Embryonic facial prominence (tissue), 1 donor: Measurements from ENCODE around the gene APLP2.

Experiments
- DNase-seq: peaks from one replicate; pipeline ENCODE4 v3.0.0-alpha.2; 2016; ENCODE audit errors: extremely low spot score

Gene APLP2

GRCh38 chr11:130118165-130118564 is 48.5 kb downstream of the APLP2 start:
- DNase-seq, result no peak

DNA sequence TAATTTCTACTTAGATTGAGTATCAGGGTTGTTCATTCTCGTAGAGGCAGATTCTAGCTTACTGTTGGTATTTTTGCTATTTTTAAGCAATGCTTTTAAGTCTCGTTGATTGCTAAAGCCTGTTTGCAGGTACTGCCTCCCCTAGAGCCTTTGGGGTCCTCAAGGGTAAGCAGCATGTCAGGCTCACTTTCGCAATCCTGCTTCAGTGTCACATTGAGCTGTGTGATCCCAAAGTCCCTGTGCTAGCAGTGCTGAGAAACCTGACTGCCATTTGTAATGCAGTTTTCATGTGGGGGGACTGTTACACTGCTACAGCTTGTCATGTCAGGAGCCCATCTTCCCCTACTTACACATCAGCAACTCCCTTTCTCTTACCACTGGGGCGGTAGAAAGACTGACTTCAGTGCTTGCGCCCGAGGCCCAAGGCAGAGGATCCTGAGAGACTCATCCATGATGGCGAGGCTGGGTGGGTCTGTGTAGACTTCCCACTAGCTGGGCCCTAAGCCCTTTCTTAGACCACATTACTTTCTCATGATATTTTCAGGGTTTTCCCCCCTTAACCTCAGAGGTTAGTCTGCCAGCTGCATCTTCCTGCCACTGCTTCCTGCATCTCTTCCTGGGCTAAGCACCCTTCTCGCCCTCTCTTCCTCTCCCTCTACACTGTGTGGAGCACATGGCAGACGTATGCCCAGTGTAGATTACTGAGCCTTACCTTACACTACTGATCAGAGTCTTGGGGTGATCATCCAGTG is 49.1 kb downstream of the APLP2 start:
- DNase-seq, result no peak

DNA sequence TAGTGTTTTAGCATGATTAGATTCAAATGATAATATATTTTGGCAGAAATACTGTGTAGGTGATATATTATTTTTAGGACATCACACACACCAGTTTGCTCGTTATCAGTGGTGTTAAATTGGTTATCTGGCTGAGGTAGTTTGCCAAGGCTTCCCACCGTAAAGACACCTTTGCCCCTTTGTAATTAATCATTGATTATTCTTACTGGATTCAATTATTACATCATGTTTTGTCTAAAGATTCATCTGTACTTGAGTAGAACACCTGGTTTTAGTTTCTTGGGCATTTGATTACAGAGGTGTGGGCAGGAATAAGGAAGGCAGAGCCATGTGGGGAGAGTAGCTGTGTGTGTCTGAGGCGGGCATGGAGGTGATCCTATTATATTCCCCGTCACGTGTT is 50.4 kb downstream of the APLP2 start:
- no peak for DNase-seq

GRCh38 chr11:130121445-130121978 is 51.8 kb downstream of the APLP2 start:
- DNase-seq, result no peak

- DNase-seq, result no peak
These were observed 52.5 kb downstream of the APLP2 start for GRCh38 chr11:130122141-130122575.

DNA sequence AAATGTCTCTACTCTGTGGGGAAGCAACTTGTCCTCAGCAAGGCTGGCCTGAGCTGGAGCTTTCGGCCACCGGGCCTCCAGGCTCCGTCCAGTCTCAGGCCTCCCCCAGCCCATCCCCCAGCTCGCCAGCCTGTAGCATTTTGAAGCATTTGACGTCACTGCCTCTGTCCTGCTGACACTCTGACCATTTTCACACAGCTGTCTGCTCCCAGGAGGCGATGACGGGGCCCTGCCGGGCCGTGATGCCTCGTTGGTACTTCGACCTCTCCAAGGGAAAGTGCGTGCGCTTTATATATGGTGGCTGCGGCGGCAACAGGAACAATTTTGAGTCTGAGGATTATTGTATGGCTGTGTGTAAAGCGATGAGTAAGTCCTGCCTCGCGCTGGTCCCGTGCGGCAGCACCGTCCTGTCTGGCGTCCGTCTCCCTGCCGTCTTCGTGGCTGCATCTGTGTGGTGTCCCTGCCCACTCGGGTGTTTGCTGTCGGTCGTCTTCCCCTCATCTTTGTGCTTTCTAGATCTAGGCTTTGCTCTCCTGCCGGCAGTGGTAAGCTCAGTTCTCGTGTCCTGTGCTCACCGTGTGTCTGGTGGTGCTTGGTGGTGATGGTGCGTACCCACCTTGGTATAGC is 53.8 kb downstream of the APLP2 start:
- no peak for DNase-seq

- DNase-seq, result no peak
These were observed 54.4 kb downstream of the APLP2 start for GRCh38 chr11:130124096-130124495.

DNA sequence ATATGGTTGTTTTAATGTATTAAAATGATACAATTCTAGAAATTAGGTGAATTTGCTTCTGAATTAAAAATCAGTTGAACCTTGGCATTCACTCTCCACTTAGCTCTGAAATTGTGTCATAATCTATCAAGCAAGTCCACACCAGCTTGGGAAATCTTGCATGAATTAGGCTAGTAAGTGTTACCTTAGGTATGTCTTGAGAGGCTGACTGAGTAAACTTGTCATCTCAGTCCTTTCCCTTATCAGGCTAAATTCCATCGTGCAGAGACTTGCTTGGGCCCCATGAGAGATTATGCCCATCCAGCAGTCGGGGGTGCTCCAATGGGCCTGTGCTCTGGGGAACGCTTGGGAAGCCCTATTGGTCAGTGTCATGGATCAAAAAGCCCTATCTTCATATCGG is 55.9 kb downstream of the APLP2 start:
- DNase-seq, result no peak

GRCh38 chr11:130126516-130126915 is 56.8 kb downstream of the APLP2 start:
- no peak for DNase-seq

DNA sequence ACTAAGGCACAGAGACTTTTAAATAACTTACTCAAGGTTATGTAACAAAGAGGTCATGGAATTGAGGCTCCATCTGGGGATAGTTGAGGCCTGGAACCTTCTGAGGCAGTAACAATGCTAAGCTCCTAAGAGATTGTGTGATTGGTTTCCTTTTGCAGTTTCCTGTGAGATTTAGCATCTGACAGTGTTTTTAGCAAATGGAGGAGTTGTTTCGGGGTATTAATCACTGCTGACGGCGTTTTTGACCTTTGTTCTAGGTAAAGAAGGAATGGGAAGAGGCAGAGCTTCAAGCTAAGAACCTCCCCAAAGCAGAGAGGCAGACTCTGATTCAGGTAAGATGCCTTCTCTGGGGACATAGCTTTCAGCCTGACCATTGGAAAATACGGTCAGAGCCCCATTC is 57.8 kb downstream of the APLP2 start:
- DNase-seq, result no peak

DNA sequence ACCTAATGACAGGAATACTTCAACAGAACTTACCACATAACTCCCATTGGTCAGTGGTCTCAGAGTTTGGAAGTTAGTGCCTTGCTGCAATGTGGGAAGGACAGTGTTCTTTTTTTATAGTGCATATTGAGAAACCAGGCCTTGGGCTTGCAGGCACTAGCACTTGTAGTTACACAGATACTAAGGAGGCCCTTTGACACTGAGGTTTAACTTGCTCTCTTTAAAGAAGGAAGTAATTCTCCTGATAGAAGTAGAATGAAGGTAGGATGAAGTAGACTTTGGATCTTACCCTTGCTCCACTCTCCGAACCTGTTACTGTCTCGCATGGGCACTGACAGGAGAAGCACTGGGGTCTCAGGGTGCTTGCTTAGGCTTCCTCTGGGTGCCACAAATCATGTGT is 58.9 kb downstream of the APLP2 start:
- DNase-seq, result no peak

DNA sequence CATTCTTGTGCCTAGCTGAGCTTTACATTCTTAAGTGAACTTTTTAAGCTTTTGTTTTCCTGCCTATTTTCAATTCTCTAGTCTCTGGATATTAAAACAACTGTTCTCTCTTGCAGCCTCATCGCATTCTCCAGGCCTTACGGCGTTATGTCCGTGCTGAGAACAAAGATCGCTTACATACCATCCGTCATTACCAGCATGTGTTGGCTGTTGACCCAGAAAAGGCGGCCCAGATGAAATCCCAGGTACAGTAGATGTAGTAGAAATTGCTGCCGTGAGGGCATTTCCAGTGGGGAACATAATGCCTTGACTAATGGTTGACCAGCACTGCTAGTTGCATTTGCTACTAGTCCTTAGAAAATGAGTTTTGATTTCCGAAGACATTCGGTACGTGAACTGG is 60.2 kb downstream of the APLP2 start:
- no peak for DNase-seq

DNA sequence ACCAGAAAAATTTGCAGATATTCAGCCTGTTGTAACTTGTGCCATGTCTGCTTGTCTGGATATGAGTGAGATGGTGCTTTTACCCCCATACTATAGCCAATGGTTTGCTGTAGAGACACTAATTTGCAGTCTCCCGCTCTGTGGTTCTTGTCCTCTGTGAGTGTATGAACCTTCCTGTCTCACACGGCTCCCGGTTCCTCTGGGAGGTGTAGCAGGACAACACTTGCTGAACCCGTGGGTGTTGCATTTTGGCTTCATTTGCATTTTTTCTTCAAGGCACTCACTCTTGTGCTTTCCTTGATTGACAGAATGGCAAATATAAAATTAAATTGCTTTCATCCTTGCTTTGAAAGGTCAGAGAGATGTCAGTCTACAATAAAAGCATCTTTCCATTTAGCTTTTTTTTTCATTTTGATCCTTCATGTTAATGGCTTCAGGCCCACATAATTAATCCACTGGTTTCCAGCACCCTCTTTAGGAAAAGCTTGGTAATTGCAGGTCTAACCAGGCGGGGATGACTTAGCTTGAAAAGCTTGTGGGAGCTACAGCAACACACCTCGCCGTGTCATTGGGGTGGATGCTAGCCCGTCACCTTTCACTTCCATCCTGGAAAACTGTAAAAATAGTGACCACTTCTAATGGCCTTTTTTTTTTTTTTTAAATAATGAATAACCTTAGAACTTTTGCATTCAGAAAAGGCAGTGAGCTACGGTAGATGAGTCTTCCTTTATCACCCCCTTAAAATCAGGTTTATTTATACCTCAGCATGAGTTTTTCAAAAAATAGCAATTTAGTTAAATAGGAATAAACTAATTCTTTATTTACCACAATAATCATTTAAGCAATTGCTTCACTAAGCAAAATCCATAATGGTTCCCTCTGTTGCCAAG is 62.5 kb downstream of the APLP2 start:
- peak; percentile 29 for DNase-seq

DNA sequence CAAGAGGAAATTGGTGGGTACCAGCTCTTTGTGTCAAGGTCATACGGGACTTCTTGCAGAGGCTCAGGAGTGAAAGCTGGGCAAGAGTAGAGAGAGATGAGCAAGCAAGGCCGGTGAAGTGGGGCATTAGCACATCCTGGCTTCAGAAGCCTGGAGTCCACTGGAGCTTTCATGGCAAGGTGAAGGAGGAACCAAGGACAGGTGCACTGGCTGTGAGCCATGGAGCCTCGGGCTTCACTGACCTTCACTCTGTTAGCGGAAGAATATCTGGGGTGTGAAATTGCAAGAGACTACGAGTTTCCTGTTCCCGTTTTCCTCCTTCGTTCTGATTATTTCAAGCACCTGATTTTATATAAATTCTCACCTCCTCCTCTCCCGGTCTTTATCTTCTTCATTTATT is 64.0 kb downstream of the APLP2 start:
- no peak for DNase-seq

DNA sequence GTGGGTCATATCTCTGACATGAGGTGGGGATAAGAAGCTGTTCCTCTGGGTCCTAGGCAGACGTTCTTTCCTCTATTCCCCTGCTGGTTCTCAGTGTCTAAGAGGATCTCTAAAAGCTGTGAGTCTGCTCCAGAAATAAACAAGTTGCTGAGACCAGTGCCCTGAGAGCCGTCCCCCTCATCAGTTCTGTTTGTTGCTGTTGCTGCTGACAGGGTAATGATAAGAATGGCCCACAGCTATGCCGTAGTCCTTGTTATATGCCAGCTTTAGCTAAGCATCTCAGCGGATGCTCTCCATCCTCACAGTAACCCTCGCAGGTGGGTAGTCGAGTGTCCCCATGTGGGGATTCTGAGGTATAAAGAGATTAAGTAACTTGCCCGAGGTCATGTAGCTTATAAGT is 66.4 kb downstream of the APLP2 start:
- no peak for DNase-seq

GRCh38 chr11:130137999-130138398 is 68.3 kb downstream of the APLP2 start:
- no peak for DNase-seq

DNA sequence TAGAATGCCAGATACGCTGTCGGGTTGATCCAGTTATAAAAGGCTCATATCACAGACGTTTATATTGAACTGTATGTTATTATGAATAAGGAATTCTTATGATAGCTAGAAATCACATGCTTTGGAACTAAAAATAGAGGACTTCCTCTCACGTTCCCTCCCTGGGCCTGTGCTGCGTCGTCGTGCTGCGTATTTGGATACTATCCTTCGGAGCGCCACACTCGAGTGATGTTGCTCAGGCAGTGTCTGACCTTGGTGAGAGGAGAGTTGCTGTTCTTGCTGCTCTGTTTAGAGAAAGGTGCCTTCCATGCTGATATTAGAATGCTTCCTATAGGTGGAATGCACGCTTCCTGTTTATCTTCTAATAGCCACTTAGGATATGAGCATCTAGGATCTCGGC is 69.7 kb downstream of the APLP2 start:
- DNase-seq, result no peak

GRCh38 chr11:130141561-130142341 is 72.1 kb downstream of the APLP2 start:
- no peak for DNase-seq

DNA sequence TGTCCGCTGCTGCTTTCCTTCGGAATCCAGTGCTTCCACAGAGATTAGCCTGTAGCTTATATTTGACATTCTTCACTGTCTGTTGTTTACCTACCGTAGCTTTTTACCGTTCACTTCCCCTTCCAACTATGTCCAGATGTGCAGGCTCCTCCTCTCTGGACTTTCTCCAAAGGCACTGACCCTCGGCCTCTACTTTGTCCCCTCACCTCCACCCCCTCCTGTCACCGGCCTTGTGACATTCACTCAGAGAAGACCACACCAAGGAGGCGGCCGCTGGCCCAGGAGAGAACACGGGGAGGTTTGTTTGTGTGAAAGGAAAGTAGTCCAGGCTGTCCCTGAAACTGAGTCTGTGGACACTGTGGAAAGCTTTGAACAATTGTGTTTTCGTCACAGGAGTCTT is 74.4 kb downstream of the APLP2 start:
- no peak for DNase-seq

DNA sequence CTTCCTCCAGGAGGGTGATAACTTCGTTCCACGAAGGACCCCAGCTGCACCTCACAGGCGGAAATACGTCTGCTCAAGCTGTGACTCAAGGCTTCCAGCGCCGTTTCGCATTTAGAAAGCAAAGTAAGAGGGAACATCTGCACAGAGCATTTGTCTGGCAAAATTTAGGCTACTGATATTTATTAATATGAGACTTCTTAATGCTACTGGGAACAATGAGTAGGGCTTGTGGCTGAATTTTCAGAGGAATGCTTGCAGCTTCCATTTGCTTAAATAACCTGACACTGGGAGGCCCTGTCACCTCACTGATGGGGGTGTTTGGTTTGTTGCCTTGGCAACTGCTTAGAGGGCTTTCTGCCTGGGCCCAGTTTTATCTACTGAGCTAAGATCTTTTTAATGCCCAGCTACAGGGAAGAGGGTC is 75.2 kb downstream of the APLP2 start:
- no peak for DNase-seq

DNA sequence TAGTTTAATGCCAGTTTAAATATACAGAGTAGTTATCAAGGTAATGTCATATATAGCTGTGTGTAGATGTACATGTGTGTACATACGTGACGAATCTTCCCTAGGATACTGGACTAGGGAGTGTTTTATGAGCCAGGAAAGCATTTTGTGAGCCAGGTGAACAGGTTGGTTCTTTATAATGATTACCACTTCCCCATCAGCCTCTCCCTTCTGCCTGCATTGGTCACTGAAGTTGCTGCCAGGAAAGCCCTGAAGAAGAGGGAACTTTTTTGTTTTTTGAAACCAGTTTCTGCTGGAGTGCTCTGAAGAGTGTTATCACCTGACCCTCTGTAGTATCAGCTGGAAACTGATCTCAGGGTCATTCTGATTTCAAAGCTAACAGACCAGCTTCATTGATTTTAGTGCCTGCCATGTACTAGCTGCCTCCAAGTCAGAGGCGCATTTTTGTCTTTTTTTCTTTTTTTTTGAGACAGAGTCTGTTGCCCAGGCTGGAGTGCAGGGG is 75.7 kb downstream of the APLP2 start:
- DNase-seq, result no peak
